HepG2 (cell line): ENCODE data around the gene PTPN2. TPM values are rescaled to one million over a fixed set of nuclear protein-coding genes. Genes with fewer than 3 reads are reported as not detected.

Experiments used
- ATAC-seq: fragments of 200-7000 bp; cut with Tn5 transposase; 3 replicates; pipeline ENCODE4 v1.9.1; 2020; ENCODE audit warnings: mild to moderate bottlenecking, moderate library complexity
- BruUV-seq: library from RNA; stranded (reverse); fragments of 400-500 nt; replicated peaks from 2 replicates; lab custom pipeline; 2021; lab: Mats Ljungman, UMichigan
- CTCF ChIA-PET: fragments of 300-600 bp; formaldehyde crosslinking; extraction: SDS; loops from one replicate; lab custom pipeline; 2021; ENCODE audit warnings: low total read pairs, inconsistent platforms, low intra/inter-chr PET ratio; lab: Yijun Ruan, JAX
- POLR2A ChIA-PET: fragments of 350-600 bp; sonication (Branson Sonifier 250); formaldehyde crosslinking; loops from one replicate; lab custom pipeline; 2020; ENCODE audit warnings: antibody characterized with exemption, inconsistent platforms; lab: Yijun Ruan, JAX
- DNase-seq: peaks from one replicate; pipeline ENCODE4 v3.0.0-alpha.2; 2015; ENCODE audit warnings: low spot score
- FAIRE-seq: peaks from 3 replicates; lab custom pipeline; 2011; peaks lifted over from hg19 to GRCh38; lab: Jason Lieb, UNC
- H2AFZ ChIP-seq: one replicate; pipeline ENCODE4 v1.6.1; 2011; ENCODE audit warnings: low read length, inconsistent platforms
- H3K27ac ChIP-seq: fragments of 300-600 bp; 3 replicates; pipeline ENCODE4 v1.8.0; 2011; ENCODE audit warnings: mixed run types, mild to moderate bottlenecking, mixed read lengths, low read length, inconsistent platforms; ENCODE audit not compliant: insufficient read depth; ENCODE audit errors: extremely low read length
- H3K27me3 ChIP-seq, 2 experiments: fragments of 200-600 bp in 1 of 2; 2 replicates in 1 of 2; 3 replicates in 1 of 2; pipeline versions ENCODE4 v1.6.0 to v1.8.0; 2011; ENCODE audit warnings: low read length in 2 of 2, mild to moderate bottlenecking in 2 of 2, moderate library complexity in 2 of 2, inconsistent platforms in 1 of 2; ENCODE audit not compliant: insufficient read depth in 2 of 2, control insufficient read depth in 1 of 2
- H3K36me3 ChIP-seq, 2 experiments: fragments of 200-600 bp in 1 of 2; replicated peaks in 1 of 2; 2 replicates in 1 of 2; 3 replicates in 1 of 2; pipeline versions ENCODE4 v1.5.1 to v1.8.0; 2011; ENCODE audit warnings: low read length in 2 of 2, inconsistent platforms in 1 of 2; ENCODE audit not compliant: insufficient read depth in 2 of 2, control insufficient read depth in 1 of 2
- H3K4me1 ChIP-seq: 2 replicates; pipeline ENCODE4 v1.5.1; 2012; ENCODE audit warnings: low read length, inconsistent platforms; ENCODE audit not compliant: insufficient read depth
- H3K4me2 ChIP-seq: 2 replicates; pipeline ENCODE4 v1.6.0; 2011; ENCODE audit warnings: low read depth, low read length, inconsistent platforms
- H3K4me3 ChIP-seq, 3 experiments: fragments of 200-600 bp in 1 of 3; sonication (generic), shearing (Covaris generic) in 1 of 3; replicated peaks in 1 of 3; 2 replicates each; pipeline ENCODE4 v1.5.1; 2011 to 2016; ENCODE audit warnings: low read length in 3 of 3, inconsistent platforms in 2 of 3, low read depth in 2 of 3, mild to moderate bottlenecking in 2 of 3, control low read depth in 1 of 3, mixed read lengths in 1 of 3; ENCODE audit not compliant: insufficient read depth in 1 of 3
- H3K79me2 ChIP-seq: one replicate; pipeline ENCODE4 v1.6.1; 2011; ENCODE audit warnings: low read length, inconsistent platforms; ENCODE audit not compliant: insufficient read depth
- H3K9ac ChIP-seq: 2 replicates; pipeline ENCODE4 v1.6.0; 2011; ENCODE audit warnings: mild to moderate bottlenecking, low read depth, low read length, inconsistent platforms; ENCODE audit not compliant: insufficient read depth
- H3K9me3 ChIP-seq: 2 replicates; pipeline ENCODE4 v1.5.1; 2012; ENCODE audit warnings: mild to moderate bottlenecking, low read length
- H4K20me1 ChIP-seq: 2 replicates; pipeline ENCODE4 v1.6.0; 2011; ENCODE audit warnings: inconsistent platforms, mild to moderate bottlenecking, low read length, moderate library complexity; ENCODE audit not compliant: insufficient read depth
- CHD4 ChIP-seq: fragments of 200-600 bp; sonication (generic); IDR thresholded peaks from 2 replicates; pipeline ENCODE4 v1.7.0; 2017; ENCODE audit warnings: mild to moderate bottlenecking, low read length, borderline replicate concordance
- RBAK ChIP-seq: sonication (generic); formaldehyde crosslinking; IDR thresholded peaks from 2 replicates; pipeline ENCODE4 v1.5.1; 2020; ENCODE audit warnings: mild to moderate bottlenecking, missing genetic modification reagents
- TEAD3 ChIP-seq: optimal IDR thresholded peaks from 2 replicates; pipeline ENCODE3; 2016; ENCODE audit warnings: borderline replicate concordance
- ZBTB8A ChIP-seq: sonication (generic); formaldehyde crosslinking; IDR thresholded peaks from 2 replicates; pipeline ENCODE4 v1.4.0; 2020; ENCODE audit warnings: mild to moderate bottlenecking, low read depth, missing genetic modification reagents, borderline replicate concordance
- ZNF564 ChIP-seq: sonication (generic); formaldehyde crosslinking; IDR thresholded peaks from 2 replicates; pipeline ENCODE4 v1.8.1; 2023; ENCODE audit warnings: mild to moderate bottlenecking, missing genetic modification reagents
- ZNF761 ChIP-seq: sonication (generic); formaldehyde crosslinking; conservative IDR thresholded peaks from 2 replicates; pipeline ENCODE4 v1.4.0; 2020; ENCODE audit warnings: mild to moderate bottlenecking, missing genetic modification reagents
- WGBS: methylation state at CpG from one replicate; pipeline ENCODE4 v1.1.6; 2017; ENCODE audit warnings: low lambda C conversion rate; 5-methylcytosine and 5-hydroxymethylcytosine counted together
- in situ Hi-C: cut with HindIII; loops from 2 replicates; pipeline ENCODE4 v1.10.0; 2017; ENCODE audit warnings: low pct_unique_long_range_greater_than_20kb; ENCODE audit not compliant: extremely low pct_ligation_motif_present
- intact Hi-C: fragments of 100-400 bp; cut with micrococcal nuclease; formaldehyde crosslinking; loops from one replicate; pipeline ENCODE4 v1.10.0; 2022; ENCODE audit not compliant: unreplicated experiment
- polyA plus RNA-seq, 8 experiments: library from polyadenylated mRNA; depleted of rRNA in 3 of 8; stranded (reverse) in 7 of 8; unstranded in 1 of 8; fragments of >200 nt; fragmentation: Illumina TruSeq in 4 of 8; extraction: Trizol in 4 of 8; gene quantifications; 2 replicates each; pipeline versions ENCODE4 v1.2.1 to v1.2.3, GENCODE V29; 2011 to 2016; ENCODE audit warnings: low read depth in 4 of 8, missing spikeins in 1 of 8, mixed read lengths in 1 of 8; ENCODE audit not compliant: insufficient read depth in 1 of 8
- total RNA-seq, 5 experiments: library from RNA; depleted of rRNA; stranded (reverse); fragments of >200 nt; fragmentation: Illumina TruSeq; extraction: Trizol; gene quantifications; 2 replicates each; pipeline ENCODE4 v1.2.3, GENCODE V29; 2016; ENCODE audit warnings: low read depth in 1 of 5
- TF ChIP-seq, protein P1 (sequence below): sonication (generic); formaldehyde crosslinking; IDR thresholded peaks from 2 replicates; pipeline ENCODE4 v1.8.0; 2022; ENCODE audit warnings: mild to moderate bottlenecking, missing genetic modification reagents, moderate library complexity

PTPN2 gene
- total and polyA plus RNA-seq, 2 of the 13 experiments (the other 11 are each of a cell fraction or from before 2014, with no cell fraction given): 24.9 to 41.5 TPM

DNA sequence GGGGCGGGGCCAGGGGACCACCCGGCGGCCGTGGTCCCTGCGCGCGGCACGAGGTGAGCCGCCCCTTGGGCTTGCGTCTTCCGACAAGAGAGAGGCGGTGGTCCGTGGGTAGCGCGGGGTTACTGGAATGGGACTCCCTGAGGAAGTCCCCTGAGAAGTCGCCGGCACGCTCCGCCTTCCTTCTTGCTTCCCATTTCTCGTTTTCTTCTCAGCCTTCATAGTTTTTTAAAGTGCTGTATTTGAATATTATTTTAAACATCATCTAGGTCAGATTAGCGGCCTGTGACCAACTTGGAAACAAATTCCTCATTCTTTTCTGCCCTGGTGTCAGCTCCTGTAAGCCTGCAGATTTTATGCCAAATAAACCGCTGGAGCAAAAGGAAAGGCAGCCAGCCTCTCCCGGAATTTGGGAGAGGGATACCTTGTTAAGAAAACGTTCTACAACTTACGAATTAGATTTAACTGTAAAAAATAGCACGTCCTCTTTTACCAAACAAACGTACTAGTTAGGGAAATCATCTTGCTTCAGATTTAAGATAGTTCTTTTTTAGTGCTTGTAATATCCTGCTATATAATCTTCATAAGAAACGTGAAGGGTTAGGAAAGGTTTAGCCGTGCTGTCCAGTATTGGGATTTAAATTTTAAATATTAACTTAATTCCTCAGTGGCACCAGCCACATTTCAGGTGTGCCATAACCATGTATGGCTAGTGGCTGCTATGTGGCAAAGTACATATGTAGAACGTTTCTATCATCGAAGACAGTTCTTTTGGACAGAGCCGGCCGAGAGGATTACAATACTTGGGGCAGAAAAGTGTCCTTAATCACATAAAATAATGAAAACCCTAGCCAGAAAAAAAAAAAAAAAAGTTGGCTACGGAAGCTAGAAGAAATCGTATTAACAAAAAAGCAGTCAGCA is 628 bp upstream of the PTPN2 start:
- intact Hi-C loops: loop anchor here (5.0 kb wide), 1 partner anchor 63 kb away; the partner anchor contains the start of gene SEH1L
- H3K9ac ChIP-seq: peak overlapping the region; percentile 56
- BruUV-seq: TSS peak; percentile 75
- H3K4me1 ChIP-seq: peaks cover 48% of the 10 kb centered on the region
- no peaks in the 10 kb centered on the region for H3K9me3 ChIP-seq
- no peak for FAIRE-seq
- peaks cover 36% of the 10 kb centered on the region for H3K79me2 ChIP-seq
- H3K4me2 ChIP-seq: peak overlapping the region; percentile 81
- H3K27ac ChIP-seq: no peak overlapping the region
- WGBS: 26% methylated on average over 20 of the region's 35 CpGs
- H3K36me3 ChIP-seq: no peaks in the 10 kb centered on the region; a peak in 1 of 5 replicates
- ATAC-seq: no peak
- no peak for TF ChIP-seq CHD4
- TF ChIP-seq TEAD3 (CRISPR knock-in tag): peak; percentile 9
- TF ChIP-seq ZNF761 (CRISPR knock-in tag): 0 out of 2 replicates have a peak, but pooled peaks have one; percentile 1
- no peak for TF ChIP-seq RBAK
- TF ChIP-seq ZNF564 (CRISPR knock-in tag): peak; percentile 6; the same call in 1 of the 2 replicates
- TF ChIP-seq ZBTB8A (CRISPR knock-in tag): no peak
- TF ChIP-seq, protein P1, sequence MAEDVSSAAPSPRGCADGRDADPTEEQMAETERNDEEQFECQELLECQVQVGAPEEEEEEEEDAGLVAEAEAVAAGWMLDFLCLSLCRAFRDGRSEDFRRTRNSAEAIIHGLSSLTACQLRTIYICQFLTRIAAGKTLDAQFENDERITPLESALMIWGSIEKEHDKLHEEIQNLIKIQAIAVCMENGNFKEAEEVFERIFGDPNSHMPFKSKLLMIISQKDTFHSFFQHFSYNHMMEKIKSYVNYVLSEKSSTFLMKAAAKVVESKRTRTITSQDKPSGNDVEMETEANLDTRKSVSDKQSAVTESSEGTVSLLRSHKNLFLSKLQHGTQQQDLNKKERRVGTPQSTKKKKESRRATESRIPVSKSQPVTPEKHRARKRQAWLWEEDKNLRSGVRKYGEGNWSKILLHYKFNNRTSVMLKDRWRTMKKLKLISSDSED (CRISPR knock-in tag): no peak
- H2AFZ ChIP-seq: no peak overlapping the region
- CTCF ChIA-PET: no interaction called here
- DNase-seq: no peak
- H3K27me3 ChIP-seq: no peaks in the 10 kb centered on the region; a peak in 1 of 5 replicates
- peak overlapping the region; percentile 63 to 81 (median 76) for H3K4me3 ChIP-seq
- POLR2A ChIA-PET: interaction anchor here (1.2 to 2.2 kb wide), 15 partner anchors 9 to 508 kb away, joined by 4 to 33 read pairs (median 10); partner anchors contain the start of genes AFG3L2, CEP76, PSMG2 and SEH1L
- no peaks in the 10 kb centered on the region for H4K20me1 ChIP-seq
- in situ Hi-C loops: no loop called here
